ENCODE data around the gene DPP9. TPM values are rescaled to one million over a fixed set of nuclear protein-coding genes. Genes with fewer than 3 reads are reported as not detected.

The DPP9 gene
- total and polyA plus RNA-seq, 2 of the 13 experiments (the other 11 are each of a cell fraction or from before 2014, with no cell fraction given): 8.4 to 25.8 TPM

DNA sequence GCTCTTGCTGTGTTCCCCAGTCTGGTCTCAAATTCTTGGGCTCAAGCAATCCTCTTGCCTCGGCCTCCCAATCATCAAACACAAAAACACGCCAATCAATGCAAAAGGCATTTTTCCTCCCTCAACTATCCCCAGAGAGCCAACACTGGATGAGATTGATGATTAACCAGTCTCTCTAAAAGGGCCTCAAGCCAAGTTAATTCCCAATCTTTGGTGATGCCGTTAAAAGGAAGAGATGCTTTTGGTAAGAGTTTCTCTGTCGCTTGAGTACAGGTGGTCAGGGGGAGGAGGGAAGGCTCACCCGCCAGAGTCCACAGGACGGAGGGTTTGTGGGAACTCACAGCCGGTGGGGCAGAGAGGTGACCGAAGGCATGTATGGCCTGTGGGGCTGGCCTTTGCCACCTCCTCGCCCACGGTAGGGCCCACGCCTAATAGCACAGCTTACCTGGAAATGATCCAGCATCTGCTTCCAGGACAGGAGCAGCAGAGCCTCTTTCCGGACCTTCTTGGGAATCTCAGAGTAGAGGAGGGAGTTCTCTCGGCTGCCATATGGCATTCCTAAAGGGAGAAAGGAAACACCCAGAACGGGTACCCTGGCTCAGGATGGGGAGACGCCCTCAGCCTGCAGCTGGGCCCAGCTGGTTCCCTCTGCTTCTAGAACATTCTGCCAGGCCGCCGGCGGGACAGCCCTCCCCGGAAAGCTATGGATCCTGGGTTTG lies 18.1 kb downstream of the DPP9 start (continued):
- no peak for TF ChIP-seq ZBTB40 (IDR thresholded peaks at IDR 0.05)
- TF ChIP-seq ZBTB40 (CRISPR knock-in tag; IDR thresholded peaks at IDR 0.05): no peak; the same call in 1 of the 2 replicates
- TF ChIP-seq RXRB (CRISPR knock-in tag; IDR thresholded peaks at IDR 0.05; ENCODE audit: borderline replicate concordance): peak; percentile 62; the same call in 1 of the 2 replicates
- no peak; the same call in 1 of the 2 replicates for TF ChIP-seq BRD4 (CRISPR knock-in tag; IDR thresholded peaks at IDR 0.05)
- peak; percentile 48; the same call in 1 of the 2 replicates for TF ChIP-seq LCORL (IDR thresholded peaks at IDR 0.05)
- peak; percentile 72; the same call in 1 of the 2 replicates for TF ChIP-seq LCORL (CRISPR knock-in tag; IDR thresholded peaks at IDR 0.05)
- peak; percentile 27; the same call in 1 of the 2 replicates for TF ChIP-seq HOMEZ (CRISPR knock-in tag; IDR thresholded peaks at IDR 0.05; ENCODE audit: low read depth)
- no peak for TF ChIP-seq TIGD3 (CRISPR knock-in tag; IDR thresholded peaks at IDR 0.05; ENCODE audit: borderline replicate concordance)
- TF ChIP-seq ZNF777 (CRISPR knock-in tag; IDR thresholded peaks at IDR 0.05): peak; percentile 30; the same call in 1 of the 2 replicates
- TF ChIP-seq SMAD3 (CRISPR knock-in tag; IDR thresholded peaks at IDR 0.05): no peak
- no peak for TF ChIP-seq IRF2 (CRISPR knock-in tag; IDR thresholded peaks at IDR 0.05)
- TF ChIP-seq, protein P1, sequence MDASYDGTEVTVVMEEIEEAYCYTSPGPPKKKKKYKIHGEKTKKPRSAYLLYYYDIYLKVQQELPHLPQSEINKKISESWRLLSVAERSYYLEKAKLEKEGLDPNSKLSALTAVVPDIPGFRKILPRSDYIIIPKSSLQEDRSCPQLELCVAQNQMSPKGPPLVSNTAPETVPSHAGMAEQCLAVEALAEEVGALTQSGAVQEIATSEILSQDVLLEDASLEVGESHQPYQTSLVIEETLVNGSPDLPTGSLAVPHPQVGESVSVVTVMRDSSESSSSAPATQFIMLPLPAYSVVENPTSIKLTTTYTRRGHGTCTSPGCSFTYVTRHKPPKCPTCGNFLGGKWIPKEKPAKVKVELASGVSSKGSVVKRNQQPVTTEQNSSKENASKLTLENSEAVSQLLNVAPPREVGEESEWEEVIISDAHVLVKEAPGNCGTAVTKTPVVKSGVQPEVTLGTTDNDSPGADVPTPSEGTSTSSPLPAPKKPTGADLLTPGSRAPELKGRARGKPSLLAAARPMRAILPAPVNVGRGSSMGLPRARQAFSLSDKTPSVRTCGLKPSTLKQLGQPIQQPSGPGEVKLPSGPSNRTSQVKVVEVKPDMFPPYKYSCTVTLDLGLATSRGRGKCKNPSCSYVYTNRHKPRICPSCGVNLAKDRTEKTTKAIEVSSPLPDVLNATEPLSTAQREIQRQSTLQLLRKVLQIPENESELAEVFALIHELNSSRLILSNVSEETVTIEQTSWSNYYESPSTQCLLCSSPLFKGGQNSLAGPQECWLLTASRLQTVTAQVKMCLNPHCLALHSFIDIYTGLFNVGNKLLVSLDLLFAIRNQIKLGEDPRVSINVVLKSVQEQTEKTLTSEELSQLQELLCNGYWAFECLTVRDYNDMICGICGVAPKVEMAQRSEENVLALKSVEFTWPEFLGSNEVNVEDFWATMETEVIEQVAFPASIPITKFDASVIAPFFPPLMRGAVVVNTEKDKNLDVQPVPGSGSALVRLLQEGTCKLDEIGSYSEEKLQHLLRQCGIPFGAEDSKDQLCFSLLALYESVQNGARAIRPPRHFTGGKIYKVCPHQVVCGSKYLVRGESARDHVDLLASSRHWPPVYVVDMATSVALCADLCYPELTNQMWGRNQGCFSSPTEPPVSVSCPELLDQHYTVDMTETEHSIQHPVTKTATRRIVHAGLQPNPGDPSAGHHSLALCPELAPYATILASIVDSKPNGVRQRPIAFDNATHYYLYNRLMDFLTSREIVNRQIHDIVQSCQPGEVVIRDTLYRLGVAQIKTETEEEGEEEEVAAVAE (CRISPR knock-in tag; IDR thresholded peaks at IDR 0.05; ENCODE audit: borderline replicate concordance): peak; percentile 44; the same call in 1 of the 2 replicates
